Kidney epithelial cell (primary cell): ENCODE results near the gene SEZ6L2. TPM values are rescaled to one million over a fixed set of nuclear protein-coding genes. Genes with fewer than 3 reads are reported as not detected.
A peak's percentile ranks its signal among the peaks of the same experiment; 100 is the strongest.

Experiments used
- DNase-seq: peaks from one replicate; pipeline ENCODE4 v3.0.0-alpha.2; 2010; ENCODE audit warnings: low read depth
- H3K27me3 ChIP-seq: 2 replicates; pipeline ENCODE4 v1.6.0; 2011; ENCODE audit warnings: low read length; ENCODE audit not compliant: control insufficient read depth, insufficient read depth
- H3K36me3 ChIP-seq: 2 replicates; pipeline ENCODE4 v1.5.1; 2011; ENCODE audit warnings: low read length; ENCODE audit not compliant: control insufficient read depth, insufficient read depth
- H3K4me3 ChIP-seq: 2 replicates; pipeline ENCODE4 v1.5.1; 2011; ENCODE audit warnings: low read depth, mild to moderate bottlenecking, control low read depth, low read length
- CTCF ChIP-seq: IDR thresholded peaks from 2 replicates; pipeline ENCODE4 v1.5.1; 2011; ENCODE audit warnings: mild to moderate bottlenecking, moderate library complexity, low read length, control low read depth, inconsistent platforms; ENCODE audit not compliant: insufficient read depth, poor library complexity, severe bottlenecking
- total RNA-seq: library from RNA; depleted of rRNA; stranded (reverse); fragments of >200 nt; gene quantifications from 2 replicates; pipeline ENCODE4 v1.2.3, GENCODE V29; 2015

The SEZ6L2 gene
- total RNA-seq, 1 donor from 2014 or later = 26.2 TPM

GRCh38 chr16:29900888-29901606 lies 1.7 kb upstream of the SEZ6L2 start:
- no peak for TF ChIP-seq CTCF
- H3K4me3 ChIP-seq = peak overlapping the region; percentile 61
- no peak for DNase-seq
- peaks cover 10% of the 10 kb centered on the region for H3K27me3 ChIP-seq
- no peaks in the 10 kb centered on the region for H3K36me3 ChIP-seq

GRCh38 chr16:29900102-29900887 lies 945 bp upstream of the SEZ6L2 start, which contains the start of gene ASPHD1:
TSS of gene ASPHD1 (plus strand) at chr16:29900488. CDS start at chr16:29900972, 484 bp downstream.
- Histone ChIP-seq H3K27me3 (peaks cover 10% of the 10 kb centered on the region), H3K4me3 (peak within 1 kb of the TSS; percentile 61), H3K36me3 (no peaks in the 10 kb centered on the region)
- peak; percentile 64 for DNase-seq
- no peak for TF ChIP-seq CTCF

DNA sequence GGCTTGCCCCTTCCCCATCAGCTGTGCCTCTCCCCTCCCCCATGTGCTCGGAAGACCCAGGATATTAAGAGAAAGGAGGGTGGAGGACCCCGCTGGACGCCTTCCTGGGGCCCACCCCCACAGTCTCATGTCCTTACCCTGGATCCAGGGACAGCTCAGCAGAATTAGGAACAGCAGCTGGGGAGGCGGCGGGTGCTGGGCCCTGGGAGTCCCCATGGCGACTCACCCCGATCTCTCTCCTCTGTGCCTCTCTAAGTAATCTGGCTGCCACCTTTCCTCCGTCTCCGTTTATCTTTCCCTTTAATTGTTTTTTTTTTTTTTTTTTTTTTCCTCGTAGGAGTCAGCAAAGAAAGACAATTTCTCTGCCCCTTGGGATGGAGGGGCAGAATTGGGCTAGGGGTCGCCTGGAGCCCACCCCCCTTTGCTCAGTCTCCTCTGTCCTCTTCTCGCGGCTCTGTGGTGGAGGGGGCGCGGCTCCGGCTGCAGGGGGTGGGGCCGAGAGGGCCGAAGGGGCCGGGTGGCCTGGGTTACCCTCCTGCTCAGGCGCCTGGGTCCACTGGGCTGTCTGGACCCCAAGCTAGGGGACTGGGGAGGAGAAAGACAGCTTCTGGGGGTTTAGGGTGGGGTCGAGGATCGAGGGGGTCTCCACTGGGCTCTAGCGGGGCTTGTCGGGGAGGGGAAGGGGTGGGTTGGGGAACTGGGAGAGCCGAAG lies 390 bp downstream of the SEZ6L2 start:
- TF ChIP-seq CTCF = no peak
- H3K27me3 ChIP-seq = peaks cover 10% of the 10 kb centered on the region
- peak overlapping the region; percentile 55 for H3K4me3 ChIP-seq
- no peak for DNase-seq
- H3K36me3 ChIP-seq = no peaks in the 10 kb centered on the region

- Histone ChIP-seq H3K36me3 (no peaks in the 10 kb centered on the region), H3K27me3 (peaks cover 10% of the 10 kb centered on the region), H3K4me3 (peak overlapping the region; percentile 55)
- TF ChIP-seq CTCF = no peak
- no peak for DNase-seq
Measured at GRCh38 chr16:29898135-29898803, 1.1 kb downstream of the SEZ6L2 start.

DNA sequence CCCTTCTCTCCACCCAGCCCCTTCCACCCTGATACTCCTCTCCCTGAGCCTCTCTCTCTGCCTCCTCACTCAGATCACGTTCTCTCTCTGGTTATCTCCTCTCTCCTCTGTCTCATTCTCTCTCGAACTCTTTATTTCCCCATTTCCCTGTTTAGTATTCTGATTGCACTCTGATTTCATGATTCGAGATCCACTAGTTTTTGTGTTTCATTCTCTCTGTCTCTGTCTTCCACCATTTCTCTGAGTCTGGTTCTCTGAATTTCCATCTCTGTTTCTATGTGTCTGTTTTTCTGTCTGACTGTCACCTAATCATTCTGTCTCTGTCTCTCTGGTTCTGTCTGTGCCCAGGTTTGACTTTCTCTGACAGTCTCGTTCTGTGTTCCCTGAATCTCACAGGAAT lies 2.0 kb downstream of the SEZ6L2 start:
- TF ChIP-seq CTCF = no peak
- peaks cover 10% of the 10 kb centered on the region for H3K27me3 ChIP-seq

More for the DNA sequence above, 2.0 kb downstream of the SEZ6L2 start:
- no peak overlapping the region for H3K4me3 ChIP-seq
- DNase-seq = no peak
- no peaks in the 10 kb centered on the region for H3K36me3 ChIP-seq
